A673 (cell line): ENCODE measurements around the gene AP3S2.

Experiments used
- EZH2 ChIP-seq: fragments of 200-600 bp; sonication (generic); IDR thresholded peaks from 2 replicates; pipeline ENCODE4 v1.6.1; 2017; ENCODE audit warnings: borderline replicate concordance, low read depth, mild to moderate bottlenecking, mixed read lengths, antibody characterized with exemption, low read length; ENCODE audit not compliant: poor library complexity, severe bottlenecking
- TF ChIP-seq, protein P1 (sequence below): fragments of 300-800, 200-600 bp; sonication (generic); conservative IDR thresholded peaks from 2 replicates; pipeline ENCODE4 v1.5.1; 2017; ENCODE audit warnings: low read depth, mild to moderate bottlenecking, antibody characterized with exemption, low read length, moderate library complexity, mixed read lengths

DNA sequence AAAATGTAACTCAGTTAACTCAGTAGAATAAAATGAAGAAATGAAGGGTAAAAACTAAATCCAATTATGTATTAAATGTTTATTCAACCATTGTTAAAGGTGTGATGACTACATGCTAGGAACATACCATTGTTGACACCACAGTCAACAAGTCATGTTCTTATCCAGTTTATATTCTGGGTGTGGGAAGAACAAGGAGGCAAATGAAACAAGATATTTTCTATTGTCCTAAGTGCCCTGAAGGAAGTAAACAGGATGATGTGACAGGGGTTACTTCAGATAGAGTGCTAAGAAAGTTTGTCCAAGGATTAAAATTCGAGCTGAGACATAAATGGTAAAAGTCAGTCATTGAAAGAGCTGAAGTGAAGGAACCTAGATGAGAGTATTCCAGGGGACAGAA is 13.1 kb downstream of the AP3S2 start:
- TF ChIP-seq, protein P1, sequence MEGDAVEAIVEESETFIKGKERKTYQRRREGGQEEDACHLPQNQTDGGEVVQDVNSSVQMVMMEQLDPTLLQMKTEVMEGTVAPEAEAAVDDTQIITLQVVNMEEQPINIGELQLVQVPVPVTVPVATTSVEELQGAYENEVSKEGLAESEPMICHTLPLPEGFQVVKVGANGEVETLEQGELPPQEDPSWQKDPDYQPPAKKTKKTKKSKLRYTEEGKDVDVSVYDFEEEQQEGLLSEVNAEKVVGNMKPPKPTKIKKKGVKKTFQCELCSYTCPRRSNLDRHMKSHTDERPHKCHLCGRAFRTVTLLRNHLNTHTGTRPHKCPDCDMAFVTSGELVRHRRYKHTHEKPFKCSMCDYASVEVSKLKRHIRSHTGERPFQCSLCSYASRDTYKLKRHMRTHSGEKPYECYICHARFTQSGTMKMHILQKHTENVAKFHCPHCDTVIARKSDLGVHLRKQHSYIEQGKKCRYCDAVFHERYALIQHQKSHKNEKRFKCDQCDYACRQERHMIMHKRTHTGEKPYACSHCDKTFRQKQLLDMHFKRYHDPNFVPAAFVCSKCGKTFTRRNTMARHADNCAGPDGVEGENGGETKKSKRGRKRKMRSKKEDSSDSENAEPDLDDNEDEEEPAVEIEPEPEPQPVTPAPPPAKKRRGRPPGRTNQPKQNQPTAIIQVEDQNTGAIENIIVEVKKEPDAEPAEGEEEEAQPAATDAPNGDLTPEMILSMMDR: no peak
- TF ChIP-seq EZH2: no peak
